H1 (cell line): ENCODE data around the gene TIAM2. TPM values are rescaled to one million over a fixed set of nuclear protein-coding genes. Genes with fewer than 3 reads are reported as not detected.
"Not testable (repeated sequence)": the region's sequence is repeated elsewhere in the genome, so short reads cannot be mapped to it uniquely, and the experiment has no call there.

Experiments
- CTCF ChIA-PET: fragments of 300-600 bp; sonication (Branson Sonifier 250); formaldehyde crosslinking; loops from one replicate; lab custom pipeline; 2021; ENCODE audit not compliant: partially characterized antibody; lab: Charles Lee
- POLR2A ChIA-PET: fragments of 300-600 bp; sonication (Branson Sonifier 250); formaldehyde crosslinking; loops from one replicate; lab custom pipeline; 2021; ENCODE audit warnings: inconsistent platforms; ENCODE audit not compliant: partially characterized antibody; lab: Charles Lee
- DNase-seq, 2 experiments: peaks; one replicate each; pipeline versions ENCODE4 v3.0.0 to v3.0.0-alpha.2; 2010 to 2022; ENCODE audit warnings: low spot score in 2 of 2, low read depth in 1 of 2, mixed read lengths in 1 of 2
- FAIRE-seq: peaks from 2 replicates; lab custom pipeline; 2011; peaks lifted over from hg19 to GRCh38; lab: Jason Lieb, UNC
- H2AFZ ChIP-seq: 2 replicates; pipeline ENCODE4 v1.8.1; 2012; ENCODE audit warnings: low read length, inconsistent platforms
- H2AK5ac ChIP-seq: 2 replicates; pipeline ENCODE4 v1.6.1; 2013; ENCODE audit warnings: low read depth, low read length
- H2BK120ac ChIP-seq: replicated peaks from 2 replicates; pipeline ENCODE3; 2013; ENCODE audit warnings: low read depth, low read length, inconsistent platforms
- H2BK12ac ChIP-seq: 2 replicates; pipeline ENCODE4 v1.6.1; 2013; ENCODE audit warnings: low read depth, low read length
- H2BK15ac ChIP-seq: 2 replicates; pipeline ENCODE4 v1.6.1; 2013; ENCODE audit warnings: low read length
- H2BK20ac ChIP-seq: 2 replicates; pipeline ENCODE4 v1.6.1; 2013; ENCODE audit warnings: low read length
- H2BK5ac ChIP-seq: 2 replicates; pipeline ENCODE4 v1.6.1; 2013; ENCODE audit warnings: low read depth, low read length
- H3K14ac ChIP-seq: 2 replicates; pipeline ENCODE4 v1.6.1; 2013; ENCODE audit warnings: inconsistent platforms; ENCODE audit not compliant: insufficient read length
- H3K18ac ChIP-seq: 2 replicates; pipeline ENCODE4 v1.6.1; 2013; ENCODE audit warnings: low read length; ENCODE audit errors: extremely low read depth
- H3K23ac ChIP-seq: 2 replicates; pipeline ENCODE4 v1.6.1; 2013; ENCODE audit warnings: inconsistent platforms; ENCODE audit not compliant: insufficient read length
- H3K23me2 ChIP-seq: 2 replicates; pipeline ENCODE4 v1.6.1; 2013; ENCODE audit warnings: low read depth, low read length
- H3K27ac ChIP-seq: 2 replicates; pipeline ENCODE4 v1.6.1; 2011; ENCODE audit warnings: low read depth, low read length, inconsistent platforms
- H3K27me3 ChIP-seq, 4 experiments: replicated peaks in 1 of 4; 1 replicate in 1 of 4; 2 replicates in 3 of 4; pipeline versions ENCODE4 v1.6.1 to v1.8.1; 2011 to 2013; ENCODE audit warnings: low read length in 3 of 4, mild to moderate bottlenecking in 3 of 4, inconsistent platforms in 2 of 4, mixed read lengths in 2 of 4, moderate library complexity in 1 of 4; ENCODE audit not compliant: control insufficient read depth in 3 of 4, insufficient read depth in 3 of 4; ENCODE audit errors: extremely low read depth in 1 of 4
- H3K36me3 ChIP-seq, 4 experiments: 2 replicates each; pipeline versions ENCODE4 v1.6.1 to v1.8.1; 2011 to 2013; ENCODE audit warnings: mild to moderate bottlenecking in 4 of 4, low read length in 3 of 4, moderate library complexity in 2 of 4, control low read depth in 1 of 4, inconsistent platforms in 1 of 4; ENCODE audit not compliant: insufficient read depth in 4 of 4, control insufficient read depth in 2 of 4
- H3K4ac ChIP-seq: replicated peaks from 2 replicates; pipeline ENCODE3; 2013; ENCODE audit warnings: low read length, low read depth, mixed read lengths, inconsistent platforms; ENCODE audit not compliant: insufficient read length
- H3K4me1 ChIP-seq, 4 experiments: replicated peaks in 1 of 4; 1 replicate in 1 of 4; 2 replicates in 3 of 4; pipeline versions ENCODE4 v1.6.1 to v1.8.1; 2011 to 2013; ENCODE audit warnings: low read length in 3 of 4, inconsistent platforms in 2 of 4, mixed read lengths in 1 of 4; ENCODE audit not compliant: insufficient read depth in 4 of 4, control insufficient read depth in 3 of 4
- H3K4me2 ChIP-seq, 2 experiments: 2 replicates each; pipeline versions ENCODE4 v1.6.1 to v1.8.1; 2011 to 2013; ENCODE audit warnings: low read depth in 2 of 2, low read length in 2 of 2, control low read depth in 1 of 2, inconsistent platforms in 1 of 2, mild to moderate bottlenecking in 1 of 2; ENCODE audit not compliant: insufficient read depth in 1 of 2
- H3K4me3 ChIP-seq, 4 experiments: fragments of 200-600, 300-600 bp in 1 of 4; sonication (generic), shearing (Covaris generic), sonication (Bioruptor Twin) in 1 of 4; 2 replicates each; pipeline versions ENCODE4 v1.5.1 to v1.8.1; 2011 to 2016; ENCODE audit warnings: low read length in 4 of 4, low read depth in 3 of 4, control low read depth in 2 of 4, inconsistent platforms in 2 of 4, mild to moderate bottlenecking in 2 of 4, mixed read lengths in 1 of 4, moderate library complexity in 1 of 4; ENCODE audit not compliant: insufficient read depth in 2 of 4; ENCODE audit errors: extremely low read depth in 1 of 4
- H3K56ac ChIP-seq: replicated peaks from 2 replicates; pipeline ENCODE3; 2013; ENCODE audit warnings: low read depth, mild to moderate bottlenecking, mixed read lengths, low read length, inconsistent platforms; ENCODE audit not compliant: insufficient read length
- H3K79me1 ChIP-seq: 2 replicates; pipeline ENCODE4 v1.6.1; 2013; ENCODE audit warnings: low read depth, low read length, control low read depth
- H3K79me2 ChIP-seq, 2 experiments: 2 replicates each; pipeline versions ENCODE4 v1.6.1 to v1.8.1; 2012 to 2013; ENCODE audit warnings: low read length in 2 of 2, mild to moderate bottlenecking in 2 of 2, inconsistent platforms in 1 of 2; ENCODE audit not compliant: insufficient read depth in 2 of 2, control insufficient read depth in 1 of 2
- H3K9ac ChIP-seq, 4 experiments: replicated peaks in 1 of 4; 1 replicate in 1 of 4; 2 replicates in 3 of 4; pipeline versions ENCODE4 v1.6.1 to v1.8.1; 2011 to 2013; ENCODE audit warnings: low read depth in 3 of 4, low read length in 3 of 4, control low read depth in 2 of 4, mild to moderate bottlenecking in 2 of 4, moderate library complexity in 2 of 4, inconsistent platforms in 1 of 4; ENCODE audit errors: extremely low read depth in 1 of 4
- H3K9me3 ChIP-seq, 2 experiments: 2 replicates each; pipeline versions ENCODE4 v1.6.1 to v1.8.1; 2012 to 2013; ENCODE audit warnings: mild to moderate bottlenecking in 2 of 2, moderate library complexity in 2 of 2, control low read depth in 1 of 2, inconsistent platforms in 1 of 2, low read depth in 1 of 2, low read length in 1 of 2, mixed read lengths in 1 of 2; ENCODE audit not compliant: insufficient read depth in 2 of 2
- H4K20me1 ChIP-seq, 2 experiments: replicated peaks in 1 of 2; 2 replicates each; pipeline versions ENCODE3 to v1.8.1; 2011 to 2013; ENCODE audit warnings: inconsistent platforms in 2 of 2, low read length in 2 of 2, mild to moderate bottlenecking in 1 of 2; ENCODE audit not compliant: insufficient read depth in 2 of 2, control insufficient read depth in 1 of 2
- H4K5ac ChIP-seq: 2 replicates; pipeline ENCODE4 v1.6.1; 2013; ENCODE audit warnings: low read length, low read depth, mixed read lengths, inconsistent platforms; ENCODE audit not compliant: insufficient read length
- H4K8ac ChIP-seq: 2 replicates; pipeline ENCODE4 v1.8.0; 2013; ENCODE audit warnings: mild to moderate bottlenecking, moderate library complexity, low read length, inconsistent platforms; ENCODE audit not compliant: insufficient read depth; ENCODE audit errors: extremely low read depth
- H4K91ac ChIP-seq: replicated peaks from 2 replicates; pipeline ENCODE3; 2013; ENCODE audit warnings: low read length, mixed read lengths, inconsistent platforms; ENCODE audit not compliant: insufficient read length
- CEBPB ChIP-seq: IDR thresholded peaks from 2 replicates; pipeline ENCODE4 v1.6.1; 2012; ENCODE audit warnings: low read depth, low read length
- WGBS, 2 experiments: shearing (Covaris generic) in 1 of 2; methylation state at CpG; one replicate each; pipeline versions ENCODE4 v1.1.6 to v1.1.7; 2013 to 2015; ENCODE audit warnings: low lambda C conversion rate in 2 of 2, mixed read lengths in 2 of 2, inconsistent platforms in 1 of 2, low coverage in 1 of 2, missing lambda C conversion rate in 1 of 2; ENCODE audit not compliant: insufficient replicate concordance in 2 of 2, insufficient coverage in 1 of 2, insufficient read length in 1 of 2; ENCODE audit errors: extremely low coverage in 1 of 2, missing lambda C conversion rate in 1 of 2; 5-methylcytosine and 5-hydroxymethylcytosine counted together
- polyA plus RNA-seq, 7 experiments: library from polyadenylated mRNA; depleted of rRNA in 3 of 7; stranded (reverse) in 5 of 7; unstranded in 2 of 7; fragments of >200 nt in 5 of 7; fragments of 200-250 nt in 2 of 7; gene quantifications; 1 replicate in 5 of 7; 2 replicates in 1 of 7; 4 replicates in 1 of 7; pipeline versions ENCODE4 v1.2.1 to v1.2.3, GENCODE V29; 2011 to 2013; ENCODE audit warnings: missing spikeins in 2 of 7, mixed read lengths in 2 of 7
- total RNA-seq: library from RNA; stranded (reverse); fragmentation: NEBNext Ultra II Directional; extraction: Animal tissue kit (Norgen Biotek cat#: 25700); gene quantifications from 2 replicates; pipeline ENCODE4 v1.2.1, GENCODE V29; 2021

TIAM2 gene
- total and polyA plus RNA-seq, 2 of the 8 experiments (the other 6 are each of a cell fraction or from before 2014, with no cell fraction given) = 7.4 to 23.9 TPM

DNA sequence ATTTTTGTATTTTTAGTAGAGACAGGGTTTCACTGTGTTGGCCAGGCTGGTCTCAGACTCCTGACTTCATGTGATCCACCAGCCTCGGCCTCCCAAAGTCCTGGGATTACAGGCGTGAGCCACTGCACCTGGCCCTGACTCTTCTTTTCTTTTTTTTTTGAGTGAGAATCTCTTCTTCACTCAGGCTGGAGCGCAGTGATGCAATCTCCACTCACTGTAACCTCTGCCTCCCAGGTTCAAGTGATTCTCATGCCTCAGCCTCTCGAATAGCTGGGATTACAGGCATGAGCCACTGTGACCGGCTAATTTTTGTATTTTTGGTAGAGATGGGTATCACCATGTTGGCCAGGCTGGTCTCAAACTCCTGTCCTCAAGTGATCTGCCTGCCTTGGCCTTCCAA is 124.1 kb downstream of the TIAM2 start:
- H3K56ac ChIP-seq, H3K79me2 ChIP-seq, H3K4ac ChIP-seq, H3K36me3 ChIP-seq, H2BK15ac ChIP-seq, H3K27ac ChIP-seq, H3K4me2 ChIP-seq, H3K14ac ChIP-seq, H4K8ac ChIP-seq, FAIRE-seq, H3K9ac ChIP-seq, H4K20me1 ChIP-seq, H2AFZ ChIP-seq, H3K79me1 ChIP-seq, H3K23me2 ChIP-seq, H3K9me3 ChIP-seq, H3K4me3 ChIP-seq, DNase-seq, H3K27me3 ChIP-seq, H3K23ac ChIP-seq, H4K5ac ChIP-seq: not testable (repeated sequence)
- Histone ChIP-seq H3K18ac (peak overlapping the region; percentile 93), H2AK5ac (peak overlapping the region; percentile 68; the same call in 1 of the 2 replicates), H2BK12ac (peak overlapping the region; percentile 84), H2BK120ac (peak overlapping the region; percentile 35), H3K4me1 (peaks cover 6 to 25% (median 20%) of the 10 kb centered on the region in 4 experiments; a peak in 6 of 7 replicates), H2BK5ac (peak overlapping the region; percentile 63; the same call in 1 of the 2 replicates), H4K91ac (peak overlapping the region; percentile 45), H2BK20ac (peak overlapping the region; percentile 67; the same call in 1 of the 2 replicates)
- ChIA-PET POLR2A (interaction anchor here (0.8 kb wide), 1 partner anchor 156 kb away, joined by 4 read pairs; no protein-coding TSS in a partner anchor), CTCF (interaction anchor here (0.8 kb wide), 1 partner anchor 169 kb away, joined by 3 read pairs; no protein-coding TSS in a partner anchor)
- 88% methylated on average over 5 of the region's 5 CpGs; no CpG with 5 or more reads in 1 of the 2 experiments for WGBS, 2 experiments
- peak; percentile 59; the same call in 1 of the 2 replicates for TF ChIP-seq CEBPB
